IPS-11a (cell line): Measurements from ENCODE around the gene AEBP1.

Experiments used
- H3K4me3 ChIP-seq: one replicate; pipeline ENCODE4 v1.5.1; 2013; ENCODE audit warnings: low read depth, low read length, control low read depth

Gene AEBP1

GRCh38 chr7:44103923-44104859 is at the start of gene AEBP1:
Gene AEBP1, plus strand, starts transcription at chr7:44104345. Its CDS starts 321 bp downstream, at chr7:44104666.
- peak within 1 kb of the TSS; percentile 41 for H3K4me3 ChIP-seq

GRCh38 chr7:44056681-44057080 is 47.5 kb upstream of the AEBP1 start:
- no peak overlapping the region for H3K4me3 ChIP-seq

- no peak overlapping the region for H3K4me3 ChIP-seq
These were observed 46.8 kb upstream of the AEBP1 start for GRCh38 chr7:44057181-44057848.

DNA sequence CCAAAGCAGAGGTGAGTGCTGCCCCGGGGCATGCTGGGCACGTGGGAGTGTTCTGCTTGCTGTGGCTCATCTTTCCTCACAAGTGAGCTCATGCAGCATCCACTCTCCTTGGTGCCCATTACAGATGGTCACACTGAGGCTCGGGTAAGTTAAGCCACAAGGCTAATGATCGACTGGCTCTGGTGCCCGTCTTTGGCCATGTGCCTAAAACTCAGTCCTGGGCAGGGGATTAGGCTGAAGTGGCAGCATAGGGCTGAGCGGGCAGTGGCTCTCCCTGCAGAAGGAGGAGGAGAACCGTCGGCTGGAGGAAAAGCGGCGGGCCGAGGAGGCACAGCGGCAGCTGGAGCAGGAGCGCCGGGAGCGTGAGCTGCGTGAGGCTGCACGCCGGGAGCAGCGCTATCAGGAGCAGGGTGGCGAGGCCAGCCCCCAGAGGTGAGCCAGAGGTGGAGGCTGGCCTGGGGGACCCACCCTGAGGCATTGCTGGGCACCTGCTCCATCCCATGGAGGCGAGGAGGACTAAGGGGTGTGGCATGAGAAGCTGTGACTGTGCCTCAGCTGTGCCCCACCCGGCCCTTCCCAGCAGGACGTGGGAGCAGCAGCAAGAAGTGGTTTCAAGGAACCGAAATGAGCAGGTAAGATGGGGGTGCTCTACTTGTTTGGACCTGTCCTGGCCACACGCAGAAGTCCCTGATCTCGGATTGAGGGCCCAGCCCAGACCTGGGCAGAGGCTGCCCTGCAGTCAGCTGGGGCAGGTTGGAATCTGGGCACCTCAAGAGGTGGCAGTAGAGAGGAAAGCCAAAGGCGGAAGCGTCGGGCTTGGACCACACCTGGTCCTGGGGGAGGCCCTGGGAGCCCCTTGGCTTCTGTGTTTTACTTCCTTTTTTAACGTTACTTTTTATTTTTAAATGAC is 46.0 kb upstream of the AEBP1 start:
- no peak overlapping the region for H3K4me3 ChIP-seq

GRCh38 chr7:44058759-44059218 is 45.4 kb upstream of the AEBP1 start:
- no peak overlapping the region for H3K4me3 ChIP-seq

DNA sequence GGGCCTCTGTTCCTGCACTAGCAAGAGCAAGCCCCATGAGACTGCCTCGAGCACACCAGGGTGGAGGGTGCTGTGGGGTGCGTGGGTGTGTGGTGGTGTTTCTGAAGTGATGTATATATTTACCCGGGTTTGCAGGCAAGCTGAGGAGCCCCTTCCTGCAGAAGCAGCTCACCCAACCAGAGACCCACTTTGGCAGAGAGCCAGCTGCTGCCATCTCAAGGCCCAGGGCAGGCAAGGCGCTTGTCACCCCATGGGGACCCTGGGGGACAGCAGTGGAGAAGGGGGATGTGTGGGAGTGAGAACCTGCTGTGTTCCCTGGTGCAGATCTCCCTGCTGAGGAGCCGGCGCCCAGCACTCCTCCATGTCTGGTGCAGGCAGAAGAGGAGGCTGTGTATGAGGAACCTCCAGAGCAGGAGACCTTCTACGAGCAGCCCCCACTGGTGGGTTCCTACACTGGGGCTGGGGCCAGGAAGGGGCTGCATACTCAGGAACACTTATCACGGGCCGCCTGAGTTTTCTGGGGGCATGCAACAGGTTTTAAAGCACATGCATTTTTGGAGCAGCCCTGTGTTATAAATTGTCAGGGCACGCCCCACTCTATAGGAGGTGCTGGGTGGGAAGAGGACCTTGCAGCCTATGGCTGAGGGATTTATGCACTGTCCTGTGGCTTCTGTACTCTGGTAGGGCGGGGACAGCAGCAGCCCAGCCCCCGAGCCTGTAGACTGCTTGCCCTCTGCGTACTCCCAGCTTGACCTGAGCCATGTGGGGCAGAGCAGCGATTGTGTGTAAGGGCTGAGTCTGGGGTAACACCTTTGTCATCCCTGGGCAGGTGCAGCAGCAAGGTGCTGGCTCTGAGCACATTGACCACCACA is 44.7 kb upstream of the AEBP1 start:
- no peak overlapping the region for H3K4me3 ChIP-seq

- H3K4me3 ChIP-seq, result no peak overlapping the region
These were observed 43.8 kb upstream of the AEBP1 start for GRCh38 chr7:44060091-44060947.

DNA sequence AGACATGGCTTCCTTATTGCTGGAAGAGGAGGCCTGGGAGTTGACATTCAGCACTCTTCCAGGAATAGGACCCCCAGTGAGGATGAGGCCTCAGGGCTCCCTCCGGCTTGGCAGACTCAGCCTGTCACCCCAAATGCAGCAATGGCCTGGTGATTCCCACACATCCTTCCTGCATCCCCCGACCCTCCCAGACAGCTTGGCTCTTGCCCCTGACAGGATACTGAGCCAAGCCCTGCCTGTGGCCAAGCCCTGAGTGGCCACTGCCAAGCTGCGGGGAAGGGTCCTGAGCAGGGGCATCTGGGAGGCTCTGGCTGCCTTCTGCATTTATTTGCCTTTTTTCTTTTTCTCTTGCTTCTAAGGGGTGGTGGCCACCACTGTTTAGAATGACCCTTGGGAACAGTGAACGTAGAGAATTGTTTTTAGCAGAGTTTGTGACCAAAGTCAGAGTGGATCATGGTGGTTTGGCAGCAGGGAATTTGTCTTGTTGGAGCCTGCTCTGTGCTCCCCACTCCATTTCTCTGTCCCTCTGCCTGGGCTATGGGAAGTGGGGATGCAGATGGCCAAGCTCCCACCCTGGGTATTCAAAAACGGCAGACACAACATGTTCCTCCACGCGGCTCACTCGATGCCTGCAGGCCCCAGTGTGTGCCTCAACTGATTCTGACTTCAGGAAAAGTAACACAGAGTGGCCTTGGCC is 43.0 kb upstream of the AEBP1 start:
- H3K4me3 ChIP-seq, result no peak overlapping the region

DNA sequence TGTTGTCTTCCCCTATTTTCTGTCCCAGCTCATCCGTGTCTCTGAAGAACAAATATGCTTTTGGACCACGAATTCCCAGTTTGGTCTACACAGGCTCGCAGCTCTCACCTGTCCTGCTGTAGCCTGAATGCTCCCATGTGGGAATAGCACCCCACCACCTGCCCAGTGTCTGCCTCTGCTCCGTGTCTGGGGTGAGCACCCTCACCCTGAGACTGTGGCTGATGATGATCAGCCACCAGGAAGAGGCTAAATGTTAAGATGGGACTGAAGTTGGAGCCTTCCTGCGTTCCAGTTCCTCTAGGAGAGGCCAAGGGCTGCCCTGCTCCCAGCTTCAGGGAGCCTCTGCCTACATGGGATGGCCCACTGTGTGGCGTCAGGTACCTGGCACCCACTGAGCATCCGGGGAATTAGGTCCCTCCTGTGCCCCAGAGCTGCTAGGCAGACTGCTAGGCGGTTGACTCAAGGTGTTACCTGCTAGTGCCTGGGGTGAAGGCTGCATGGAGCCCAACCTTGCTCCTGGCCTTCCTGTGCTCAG is 42.4 kb upstream of the AEBP1 start:
- no peak overlapping the region for H3K4me3 ChIP-seq

DNA sequence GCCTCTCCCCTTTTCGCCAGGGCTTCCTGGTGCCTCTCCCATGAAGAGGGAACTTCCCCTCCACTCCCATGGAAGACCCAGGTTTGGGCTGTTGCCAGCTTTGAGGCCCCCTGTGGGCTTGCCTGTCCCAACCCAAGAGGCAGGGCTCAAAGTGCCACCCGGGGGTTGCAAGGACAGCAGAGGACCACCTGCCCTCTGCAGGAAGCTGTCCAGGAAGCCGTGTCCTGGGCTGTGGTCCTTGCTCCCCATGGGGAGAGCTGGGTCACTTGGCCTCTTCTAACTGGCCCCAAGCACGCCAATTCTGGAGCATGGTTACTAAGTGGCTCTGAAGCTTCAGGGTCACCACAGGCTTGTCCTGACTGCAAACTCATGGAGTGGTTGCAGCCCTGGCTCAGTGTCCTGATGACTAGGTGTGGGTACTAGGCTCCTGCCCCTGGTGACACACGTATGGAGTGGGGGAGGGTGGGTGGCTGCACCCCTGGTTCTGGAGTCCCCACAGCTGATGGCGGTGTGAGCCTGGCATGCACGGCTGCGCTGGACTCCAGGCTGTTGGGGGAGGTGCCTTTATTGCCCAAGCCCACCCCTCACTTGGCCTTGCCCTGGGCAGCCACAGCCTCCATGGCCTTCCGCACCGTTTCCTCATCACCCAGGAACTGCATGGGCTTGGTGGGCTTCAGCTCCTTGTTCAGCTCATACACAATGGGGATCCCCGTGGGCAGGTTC is 41.8 kb upstream of the AEBP1 start:
- H3K4me3 ChIP-seq, result no peak overlapping the region

- H3K4me3 ChIP-seq, result no peak overlapping the region
These were observed 41.2 kb upstream of the AEBP1 start for GRCh38 chr7:44062903-44063295.

DNA sequence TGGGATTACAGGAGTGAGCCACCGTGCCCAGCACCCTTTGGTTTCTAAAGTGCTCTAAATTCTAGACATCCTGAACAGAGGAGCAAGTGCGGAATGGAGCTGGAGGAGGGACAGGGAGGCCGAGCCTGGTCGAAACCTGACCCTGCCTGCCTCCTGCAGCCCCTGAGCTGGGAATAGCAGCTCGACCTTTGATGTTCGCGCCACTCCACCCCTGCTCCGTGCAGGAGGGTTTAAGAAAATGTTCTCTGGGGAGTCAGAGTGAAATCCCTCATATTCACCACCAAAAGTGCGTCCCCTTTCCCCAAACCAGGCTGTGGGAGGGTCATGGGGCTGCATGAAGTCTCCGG is 40.6 kb upstream of the AEBP1 start:
- H3K4me3 ChIP-seq, result no peak overlapping the region

- H3K4me3 ChIP-seq, result no peak overlapping the region
These were observed 40.1 kb upstream of the AEBP1 start for GRCh38 chr7:44063894-44064651.

- no peak overlapping the region for H3K4me3 ChIP-seq
These were observed 39.2 kb upstream of the AEBP1 start for GRCh38 chr7:44064791-44065430.

- no peak within 1 kb of the TSS for H3K4me3 ChIP-seq
These were observed 38.6 kb upstream of the AEBP1 start, which contains the start of gene PGAM2 for GRCh38 chr7:44065431-44066110. Gene PGAM2, minus strand, starts transcription at chr7:44065567. Its CDS starts 38 bp downstream, at chr7:44065529.

DNA sequence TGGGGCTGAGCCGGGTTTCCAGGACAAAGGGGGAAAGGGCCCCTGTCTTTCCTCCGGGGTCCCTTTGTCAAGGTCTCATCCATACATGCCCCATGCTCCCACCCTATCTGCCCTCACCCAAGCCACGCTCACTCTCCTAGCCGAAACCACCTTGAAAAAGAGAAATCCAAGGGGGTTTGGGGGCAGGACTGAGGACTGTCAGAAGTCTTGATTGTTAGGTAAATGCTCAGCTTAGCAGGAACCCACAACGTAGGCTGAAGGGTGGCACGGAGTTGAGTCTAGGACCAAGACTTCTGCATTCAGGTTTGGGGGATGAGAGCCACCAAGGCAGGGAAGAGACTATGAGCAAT is 38.1 kb upstream of the AEBP1 start:
- H3K4me3 ChIP-seq, result no peak overlapping the region
